Heart right ventricle (tissue), 16 donors: ENCODE results near the gene MKRN1. TPM values are rescaled to one million over a fixed set of nuclear protein-coding genes. Genes with fewer than 3 reads are reported as not detected.

Experiments used
- ATAC-seq, 8 donors: fragments of 200-7000 bp; cut with Tn5 transposase; one replicate each; pipeline ENCODE4 v1.9.1; 2020; ENCODE audit warnings: mild to moderate bottlenecking in 8 of 8, moderate library complexity in 8 of 8, moderate number of reproducible peaks in 1 of 8
- DNase-seq, 2 donors: peaks; one replicate each; pipeline ENCODE4 v3.0.0-alpha.2; 2020
- H3K27ac ChIP-seq, 10 donors: fragments of 200-600 bp; sonication (generic) in 2 of 10; one replicate each; pipeline versions ENCODE4 v1.5.0 to v1.8.0; 2020 to 2022; ENCODE audit warnings: mild to moderate bottlenecking in 3 of 10
- H3K27me3 ChIP-seq, 7 donors: fragments of 200-600 bp; one replicate each; pipeline ENCODE4 v1.8.0; 2021 to 2022; ENCODE audit warnings: mild to moderate bottlenecking in 2 of 7
- H3K36me3 ChIP-seq, 9 donors: fragments of 200-600 bp; sonication (generic) in 1 of 9; one replicate each; pipeline versions ENCODE4 v1.5.0 to v1.8.0; 2020 to 2022; ENCODE audit warnings: mild to moderate bottlenecking in 2 of 9
- H3K4me1 ChIP-seq, 9 donors: fragments of 200-600 bp; sonication (generic) in 1 of 9; one replicate each; pipeline versions ENCODE4 v1.5.0 to v1.8.0; 2020 to 2022; ENCODE audit warnings: mild to moderate bottlenecking in 4 of 9
- H3K4me3 ChIP-seq, 10 donors: fragments of 200-600 bp; sonication (generic) in 2 of 10; one replicate each; pipeline versions ENCODE4 v1.5.0 to v1.8.0; 2020 to 2022; ENCODE audit warnings: mild to moderate bottlenecking in 7 of 10, moderate library complexity in 2 of 10
- H3K9me3 ChIP-seq, 11 donors: fragments of 200-600 bp in 10 of 11; sonication (generic) in 2 of 11; one replicate each; pipeline versions ENCODE4 v1.5.0 to v1.8.0; 2013 to 2022; ENCODE audit warnings: mild to moderate bottlenecking in 2 of 11, control low read depth in 1 of 11, moderate library complexity in 1 of 11
- WGBS, 2 donors: extraction: QIAGEN DNeasy Blood & Tissue Kit; methylation state at CpG; one replicate each; pipeline ENCODE4 v1.1.7; 2013; ENCODE audit warnings: inconsistent platforms in 1 of 2; 5-methylcytosine and 5-hydroxymethylcytosine counted together
- intact Hi-C, 10 donors: fragments of 100-400 bp; cut with DNase I; formaldehyde crosslinking; loops; one replicate each; pipeline versions ENCODE4 v1.11.1 to v1.14.2; 2022
- polyA plus RNA-seq, 2 donors: library from polyadenylated mRNA; stranded (reverse); fragments of 200-250 nt; gene quantifications; one replicate each; pipeline ENCODE4 v1.2.3, GENCODE V29; 2013
- total RNA-seq, 10 donors: library from RNA; stranded (reverse); fragmentation: NEBNext Ultra II Directional in 3 of 10; extraction: Animal tissue kit (Norgen Biotek cat#: 25700) in 3 of 10; gene quantifications; one replicate each; pipeline versions ENCODE4 v1.2.1 to v1.2.4, GENCODE V29; 2021 to 2023
- TF ChIP-seq, protein P1 (sequence below), 9 donors: fragments of 200-600 bp; sonication (generic) in 2 of 9; IDR thresholded peaks; one replicate each; pipeline versions ENCODE4 v1.5.0 to v1.8.0; 2021 to 2022; ENCODE audit warnings: antibody characterized with exemption in 9 of 9, mild to moderate bottlenecking in 5 of 9, moderate library complexity in 1 of 9
- donor health status: Arrhythmogenic right ventricular cardiomyopathy.
- donor health status: ischemic (EF 13 %, LVEDD 7.1; RV severe dilation, severe dysfunction).
- donor health status: healthy with polysubstance abuse.
- donor health status: DM: no; HTN: yes; CAD: no.
- donor health status: DM: no; HTN: no; CAD: no.
- donor health status: ischemic (EF 25% LVEDD 6.9; RV normal size, moderate dysfunction).
- donor health status: ischemic (EF 25% LVEDD 5.7; RV mildly dilated, moderate dysfunction).
- donor health status: healthy.
- donor health status: DM: yes; HTN: yes; CAD: no.
- donor health status: Ischemic cardiomyopathy.
- donor health status: ischemic (EF 35%, LVEDD 5.7; RV mildly dilated, moderate dysfunction).
- donor health status: nonischemic (EF 11% LVEDD 7.7; RV severe dilation, severe dysfunction).
- donor health status: DM: yes; HTN: yes; CAD: no.
- donor health status: PGD.
- donor health status: ischemic (EF 29% LVEDD 5.4; RV normal size, mild dysfunction).
- donor health status: nonischemic (EF 23%, LVEDD 6.1; RV moderate dilation, normal function).

Gene MKRN1
- total and polyA plus RNA-seq, 12 donors: 38.5 to 113 (median 90.3) TPM

DNA sequence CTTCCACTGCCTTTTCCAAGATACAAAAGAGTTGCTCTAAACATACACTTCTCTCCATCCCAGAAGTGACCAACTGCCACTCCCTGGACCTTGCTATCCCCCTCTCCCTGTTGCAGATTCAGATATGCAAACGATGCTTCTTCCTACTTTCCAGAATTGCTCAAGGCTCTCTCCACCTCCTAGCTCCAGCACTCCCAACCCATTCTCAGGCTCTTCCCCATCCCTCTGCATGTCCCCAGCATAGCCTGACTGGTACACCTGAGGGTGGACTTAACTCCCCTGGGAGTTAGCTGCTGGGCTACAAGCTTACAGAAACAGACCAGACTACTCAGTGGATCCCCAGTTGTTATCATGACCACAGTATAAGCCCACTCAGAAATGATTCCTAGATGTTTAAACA, 27.6 kb downstream of the MKRN1 start:
- Histone ChIP-seq H3K4me3 (no peak overlapping the region), H3K4me1 (peaks cover 0 to 17% (median 7%) of the 10 kb centered on the region in 9 donors), H3K27ac (no peak overlapping the region), H3K36me3 (peaks cover 0 to 55% (median 29%) of the 10 kb centered on the region in 9 donors), H3K27me3 (no peaks in the 10 kb centered on the region), H3K9me3 (no peaks in the 10 kb centered on the region)
- intact Hi-C loops: no loop called here
- peak in 1 of 8 donors; percentile 60 for ATAC-seq
- TF ChIP-seq, protein P1, sequence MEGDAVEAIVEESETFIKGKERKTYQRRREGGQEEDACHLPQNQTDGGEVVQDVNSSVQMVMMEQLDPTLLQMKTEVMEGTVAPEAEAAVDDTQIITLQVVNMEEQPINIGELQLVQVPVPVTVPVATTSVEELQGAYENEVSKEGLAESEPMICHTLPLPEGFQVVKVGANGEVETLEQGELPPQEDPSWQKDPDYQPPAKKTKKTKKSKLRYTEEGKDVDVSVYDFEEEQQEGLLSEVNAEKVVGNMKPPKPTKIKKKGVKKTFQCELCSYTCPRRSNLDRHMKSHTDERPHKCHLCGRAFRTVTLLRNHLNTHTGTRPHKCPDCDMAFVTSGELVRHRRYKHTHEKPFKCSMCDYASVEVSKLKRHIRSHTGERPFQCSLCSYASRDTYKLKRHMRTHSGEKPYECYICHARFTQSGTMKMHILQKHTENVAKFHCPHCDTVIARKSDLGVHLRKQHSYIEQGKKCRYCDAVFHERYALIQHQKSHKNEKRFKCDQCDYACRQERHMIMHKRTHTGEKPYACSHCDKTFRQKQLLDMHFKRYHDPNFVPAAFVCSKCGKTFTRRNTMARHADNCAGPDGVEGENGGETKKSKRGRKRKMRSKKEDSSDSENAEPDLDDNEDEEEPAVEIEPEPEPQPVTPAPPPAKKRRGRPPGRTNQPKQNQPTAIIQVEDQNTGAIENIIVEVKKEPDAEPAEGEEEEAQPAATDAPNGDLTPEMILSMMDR (IDR thresholded peaks at IDR 0.05): no peak
- 14 to 68% methylated on average over 1 of the region's 1 CpG for WGBS, 2 donors
- no peak for DNase-seq

- peaks cover 0 to 17% (median 7%) of the 10 kb centered on the region in 9 donors for H3K4me1 ChIP-seq
- no peaks in the 10 kb centered on the region for H3K9me3 ChIP-seq
- no peaks in the 10 kb centered on the region for H3K27me3 ChIP-seq
- WGBS, 2 donors: 82 to 86% methylated on average over 4 of the region's 4 CpGs
- H3K27ac ChIP-seq: no peak overlapping the region
- no peak overlapping the region for H3K4me3 ChIP-seq
- intact Hi-C loops: no loop called here
- TF ChIP-seq, protein P1 (IDR thresholded peaks at IDR 0.05): no peak
- no peak for DNase-seq
- no peak for ATAC-seq
- peaks cover 0 to 27% (median 1%) of the 10 kb centered on the region in 9 donors for H3K36me3 ChIP-seq
These were observed 30.4 kb downstream of the MKRN1 start for GRCh38 chr7:140448781-140449480.

DNA sequence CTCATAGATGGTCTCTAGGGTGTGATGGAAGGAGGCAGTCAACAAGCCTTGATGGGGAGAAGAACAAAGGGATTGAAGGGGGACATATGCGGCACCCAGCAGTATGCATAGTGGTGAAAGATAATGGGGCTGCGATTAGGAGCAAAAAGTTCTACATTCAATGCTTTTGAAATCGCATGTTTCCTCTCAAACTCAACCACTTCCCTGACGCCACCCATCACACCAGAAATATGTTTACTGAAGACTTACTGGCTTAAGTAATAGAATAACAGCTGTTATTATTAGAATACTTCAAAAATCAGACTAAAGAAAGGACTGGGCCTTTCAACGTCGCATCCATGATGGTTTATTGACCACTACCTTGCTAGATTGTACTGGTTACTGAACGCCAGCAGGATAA, 31.5 kb downstream of the MKRN1 start:
- H3K27me3 ChIP-seq: no peaks in the 10 kb centered on the region
- H3K9me3 ChIP-seq: no peaks in the 10 kb centered on the region
- DNase-seq (no peak), ATAC-seq (no peak)
- H3K27ac ChIP-seq: no peak overlapping the region
- peaks cover 0 to 17% (median 7%) of the 10 kb centered on the region in 9 donors for H3K4me1 ChIP-seq
- H3K4me3 ChIP-seq: no peak overlapping the region
- intact Hi-C loops: no loop called here
- peaks cover 0 to 16% (median 0%) of the 10 kb centered on the region in 9 donors for H3K36me3 ChIP-seq
- TF ChIP-seq, protein P1 (IDR thresholded peaks at IDR 0.05): no peak
- 89 to 90% methylated on average over 7 of the region's 7 CpGs for WGBS, 2 donors

GRCh38 chr7:140446467-140446866, 32.8 kb downstream of the MKRN1 start:
- intact Hi-C loops: no loop called here
- TF ChIP-seq, protein P1 (IDR thresholded peaks at IDR 0.05): no peak
- Histone ChIP-seq H3K9me3 (no peaks in the 10 kb centered on the region), H3K4me1 (peaks cover 0 to 17% (median 7%) of the 10 kb centered on the region in 9 donors), H3K27ac (no peak overlapping the region), H3K27me3 (no peaks in the 10 kb centered on the region), H3K36me3 (peaks cover 0 to 2% (median 0%) of the 10 kb centered on the region in 9 donors), H3K4me3 (no peak overlapping the region)
- no peak for DNase-seq
- 87 to 96% methylated on average over 11 of the region's 11 CpGs for WGBS, 2 donors
- no peak for ATAC-seq
